CD4-positive, alpha-beta T cell (primary cell): ENCODE data around the gene DKK3. TPM values are rescaled to one million over a fixed set of nuclear protein-coding genes. Genes with fewer than 3 reads are reported as not detected.

Experiments
- ATAC-seq: fragments of 200-7000 bp; cut with Tn5 transposase; one replicate; pipeline ENCODE4 v1.10.0; 2022; ENCODE audit warnings: mild to moderate bottlenecking; ENCODE audit not compliant: poor library complexity
- CTCF ChIA-PET: fragments of 350-600 bp; sonication (Branson Sonifier 250); formaldehyde crosslinking; loops from one replicate; lab custom pipeline; 2021; ENCODE audit warnings: antibody characterized with exemption, inconsistent platforms; lab: Charles Lee
- POLR2A ChIA-PET: fragments of 350-600 bp; sonication (Branson Sonifier 250); formaldehyde crosslinking; loops from one replicate; lab custom pipeline; 2021; ENCODE audit warnings: antibody characterized with exemption, inconsistent platforms; lab: Charles Lee
- DNase-seq, 14 experiments: peaks; one replicate each; pipeline ENCODE4 v3.0.0-alpha.2; 2013 to 2020; ENCODE audit warnings: mixed read lengths in 2 of 14
- H3K27ac ChIP-seq, 2 donors: one replicate each; pipeline versions ENCODE4 v1.5.1 to v1.7.0; 2013; ENCODE audit warnings: low read length in 2 of 2, low read depth in 1 of 2, mild to moderate bottlenecking in 1 of 2
- H3K27me3 ChIP-seq, 2 experiments: 1 replicate in 1 of 2; 2 replicates in 1 of 2; pipeline versions ENCODE4 v1.6.1 to v1.7.0; 2013; ENCODE audit warnings: low read length in 2 of 2, control low read depth in 1 of 2, mild to moderate bottlenecking in 1 of 2, moderate library complexity in 1 of 2; ENCODE audit not compliant: insufficient read depth in 2 of 2, control insufficient read depth in 1 of 2
- H3K36me3 ChIP-seq: one replicate; pipeline ENCODE4 v1.6.1; 2013; ENCODE audit warnings: low read length, control low read depth; ENCODE audit not compliant: insufficient read depth
- H3K4me1 ChIP-seq: one replicate; pipeline ENCODE4 v1.6.1; 2013; ENCODE audit warnings: low read length, control low read depth; ENCODE audit not compliant: insufficient read depth
- H3K4me3 ChIP-seq: one replicate; pipeline ENCODE4 v1.5.1; 2013; ENCODE audit warnings: mild to moderate bottlenecking, low read length, moderate library complexity
- H3K9me3 ChIP-seq, 2 experiments: 1 replicate in 1 of 2; 2 replicates in 1 of 2; pipeline versions ENCODE4 v1.6.1 to v1.7.0; 2013; ENCODE audit warnings: low read length in 2 of 2, mild to moderate bottlenecking in 2 of 2, control low read depth in 1 of 2, moderate library complexity in 1 of 2; ENCODE audit not compliant: control insufficient read depth in 1 of 2, insufficient read depth in 1 of 2
- H3K27ac Mint-ChIP-seq: one replicate; pipeline ENCODE4 v1.8.0; 2020; ENCODE audit warnings: mixed read lengths
- H3K27me3 Mint-ChIP-seq: one replicate; pipeline ENCODE4 v1.8.0; 2021; ENCODE audit warnings: mixed read lengths
- H3K36me3 Mint-ChIP-seq: one replicate; pipeline ENCODE4 v1.8.0; 2021; ENCODE audit warnings: low read depth, mixed read lengths
- H3K4me1 Mint-ChIP-seq: one replicate; pipeline ENCODE4 v1.8.0; 2021; ENCODE audit warnings: low read depth, mixed read lengths
- H3K4me3 Mint-ChIP-seq: one replicate; pipeline ENCODE4 v1.8.0; 2020; ENCODE audit warnings: mild to moderate bottlenecking, mixed read lengths
- H3K9me3 Mint-ChIP-seq: one replicate; pipeline ENCODE4 v1.8.0; 2020; ENCODE audit warnings: mixed read lengths
- CTCF ChIP-seq: fragments of 200-600 bp; IDR thresholded peaks from one replicate; pipeline ENCODE4 v1.8.0; 2022; ENCODE audit warnings: antibody characterized with exemption, mild to moderate bottlenecking
- intact Hi-C, 2 experiments: fragments of 100-400 bp; cut with DNase I in 1 of 2; cut with micrococcal nuclease in 1 of 2; formaldehyde crosslinking; loops; one replicate each; pipeline versions ENCODE4 v1.15.1 to v1.9.0; 2023 to 2025; cut with DNase I, micrococcal nuclease
- total RNA-seq, 174 experiments: library from RNA in 2 of 174; stranded (reverse) in 2 of 174; gene quantifications; one replicate each; pipeline ENCODE4 v1.2.3 and lab custom pipeline; 2021 to 2026

DKK3 gene
- total RNA-seq, 2 experiments from 2014 or later = 0.61 to 0.71 TPM

GRCh38 chr11:11971906-11972547 is 36.4 kb downstream of the DKK3 start:
- intact Hi-C loops = no loop called here
- no peak overlapping the region for H3K4me3 ChIP-seq
- no peaks in the 10 kb centered on the region for H3K9me3 ChIP-seq
- H3K9me3 Mint-ChIP-seq = no peaks in the 10 kb centered on the region
- H3K36me3 ChIP-seq = no peaks in the 10 kb centered on the region
- H3K4me1 Mint-ChIP-seq = peaks cover 8% of the 10 kb centered on the region
- DNase-seq (no peak), ATAC-seq (no peak)
- no peaks in the 10 kb centered on the region for H3K27me3 Mint-ChIP-seq
- H3K27me3 ChIP-seq = no peaks in the 10 kb centered on the region
- H3K27ac ChIP-seq = no peak overlapping the region
- no peak overlapping the region for H3K4me3 Mint-ChIP-seq
- no peak for TF ChIP-seq CTCF
- H3K27ac Mint-ChIP-seq = no peak overlapping the region
- H3K36me3 Mint-ChIP-seq = no peaks in the 10 kb centered on the region
- H3K4me1 ChIP-seq = peaks cover 12% of the 10 kb centered on the region
- ChIA-PET CTCF (no interaction called here), POLR2A (no interaction called here)

- Mint-ChIP-seq H3K4me1 (peaks cover 11% of the 10 kb centered on the region), H3K27me3 (no peaks in the 10 kb centered on the region), H3K9me3 (no peaks in the 10 kb centered on the region), H3K4me3 (no peak overlapping the region), H3K36me3 (no peaks in the 10 kb centered on the region), H3K27ac (no peak overlapping the region)
- DNase-seq = no peak
- no peak overlapping the region for H3K4me3 ChIP-seq
- H3K4me1 ChIP-seq = peaks cover 17% of the 10 kb centered on the region
- no peaks in the 10 kb centered on the region for H3K9me3 ChIP-seq
- ATAC-seq = no peak
- POLR2A ChIA-PET = no interaction called here
- TF ChIP-seq CTCF = no peak
- intact Hi-C loops = no loop called here
- H3K27me3 ChIP-seq = no peaks in the 10 kb centered on the region
- H3K36me3 ChIP-seq = no peaks in the 10 kb centered on the region
- H3K27ac ChIP-seq = no peak overlapping the region
- CTCF ChIA-PET = no interaction called here
Measured at GRCh38 chr11:11970556-11970955, 37.9 kb downstream of the DKK3 start.

- no peak overlapping the region for H3K4me3 Mint-ChIP-seq
- TF ChIP-seq CTCF = no peak
- Histone ChIP-seq H3K9me3 (no peaks in the 10 kb centered on the region), H3K4me1 (peaks cover 8% of the 10 kb centered on the region), H3K36me3 (no peaks in the 10 kb centered on the region), H3K27me3 (no peaks in the 10 kb centered on the region), H3K4me3 (no peak overlapping the region), H3K27ac (no peak overlapping the region)
- no peak for ATAC-seq
- DNase-seq = no peak
- H3K4me1 Mint-ChIP-seq = peaks cover 4% of the 10 kb centered on the region
- intact Hi-C loops = loop anchor here in 1 of 2 experiments (5.0 kb wide), 1 partner anchor 172 kb away; no protein-coding TSS in a partner anchor
- ChIA-PET CTCF (no interaction called here), POLR2A (no interaction called here)
- no peaks in the 10 kb centered on the region for H3K36me3 Mint-ChIP-seq
- no peaks in the 10 kb centered on the region for H3K27me3 Mint-ChIP-seq
- H3K27ac Mint-ChIP-seq = no peak overlapping the region
- H3K9me3 Mint-ChIP-seq = no peaks in the 10 kb centered on the region
Measured at GRCh38 chr11:11969380-11970215, 38.8 kb downstream of the DKK3 start.
